Retina (tissue), 1 donor: ENCODE results near the gene SCAPER.
"Not testable (repeated sequence)": the region's sequence is repeated elsewhere in the genome, so short reads cannot be mapped to it uniquely, and the experiment has no call there.

Experiments used
- DNase-seq: peaks from one replicate; pipeline ENCODE4 v3.0.0-alpha.2; 2016

Gene SCAPER

DNA sequence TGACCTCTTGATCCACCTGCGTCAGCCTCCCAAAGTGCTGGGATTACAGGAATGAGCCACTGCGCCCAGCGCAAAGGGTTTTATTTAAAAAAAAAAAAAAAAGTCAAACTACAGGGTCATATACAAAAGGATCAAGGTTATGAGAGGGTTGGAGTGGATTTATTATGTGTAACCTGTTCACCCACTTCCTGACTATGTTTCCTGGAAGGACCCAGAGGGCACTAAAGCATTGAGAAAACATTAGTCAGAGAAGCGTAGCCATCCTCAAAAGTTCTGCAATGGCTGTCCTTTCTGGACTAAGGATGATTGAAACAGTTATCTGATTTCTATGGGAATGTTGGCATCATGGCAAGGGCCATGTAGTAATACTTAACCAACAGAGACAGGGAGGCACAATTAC is 7.3 kb upstream of the SCAPER start:
- DNase-seq = no peak

GRCh38 chr15:76905855-76906254 is 715 bp upstream of the SCAPER start:
- DNase-seq = no peak

DNA sequence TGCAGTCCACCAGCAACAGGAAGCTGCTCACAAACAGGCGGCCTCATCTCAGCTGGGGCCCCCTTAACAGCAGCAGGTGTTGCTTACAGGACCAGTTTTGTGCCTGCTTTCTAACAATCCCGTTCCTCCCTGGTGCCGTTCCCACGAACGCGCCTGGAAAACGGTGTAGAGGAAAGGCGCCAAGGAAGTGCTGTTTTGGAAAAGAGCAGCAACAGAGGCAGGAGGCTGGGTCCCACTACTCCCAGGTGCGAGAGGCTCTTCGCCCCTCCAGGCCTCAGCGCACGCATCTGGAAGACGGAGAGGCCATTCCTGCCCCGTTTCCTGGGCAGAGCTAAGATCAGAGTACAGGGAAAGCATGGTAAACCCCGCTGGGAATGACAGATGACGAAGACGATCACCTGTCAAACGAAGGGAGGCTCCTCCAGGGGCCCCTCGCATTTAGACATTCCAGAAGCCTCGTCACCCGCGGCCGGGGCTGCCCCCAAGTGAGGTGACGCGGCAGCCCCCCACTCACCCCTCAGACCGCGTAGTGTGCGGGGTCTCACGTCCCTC is 603 bp downstream of the SCAPER start:
- peak; percentile 81 for DNase-seq

GRCh38 chr15:76903251-76903681 is 1.9 kb downstream of the SCAPER start:
- peak; percentile 34 for DNase-seq

DNA sequence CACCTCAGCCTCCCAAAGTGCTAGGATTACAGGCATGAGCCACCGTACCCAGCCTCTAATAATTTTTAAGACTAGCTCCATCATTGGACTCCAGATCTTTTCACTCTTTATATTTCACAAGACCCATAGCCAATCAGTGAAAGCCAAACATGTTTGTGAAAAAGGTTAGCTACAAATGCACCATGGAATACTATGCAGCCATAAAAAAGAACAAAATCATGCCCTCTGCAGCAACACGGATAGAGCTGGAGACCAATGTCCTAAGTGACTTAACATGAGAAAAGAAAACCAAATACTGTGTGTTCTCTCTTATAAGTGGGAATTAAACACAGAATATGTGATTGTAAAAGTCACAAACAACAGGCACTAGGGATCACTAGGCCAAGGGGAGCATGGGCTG is 3.2 kb downstream of the SCAPER start:
- DNase-seq = no peak

DNA sequence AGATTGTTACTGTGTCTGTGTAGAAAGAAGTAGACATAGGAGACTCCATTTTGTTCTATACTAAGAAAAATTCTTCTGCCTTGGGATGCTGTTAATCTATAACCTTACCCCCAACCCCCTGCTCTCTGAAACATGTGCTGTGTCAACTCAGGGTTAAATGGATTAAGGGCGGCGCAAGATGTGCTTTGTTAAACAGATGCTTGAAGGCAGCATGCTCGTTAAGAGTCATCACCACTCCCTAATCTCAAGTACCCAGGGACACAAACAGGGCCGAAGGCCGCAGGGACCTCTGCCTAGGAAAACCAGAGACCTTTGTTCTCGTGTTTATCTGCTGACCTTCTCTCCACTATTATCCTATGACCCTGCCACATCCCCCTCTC is 5.2 kb downstream of the SCAPER start:
- DNase-seq = not testable (repeated sequence)

DNA sequence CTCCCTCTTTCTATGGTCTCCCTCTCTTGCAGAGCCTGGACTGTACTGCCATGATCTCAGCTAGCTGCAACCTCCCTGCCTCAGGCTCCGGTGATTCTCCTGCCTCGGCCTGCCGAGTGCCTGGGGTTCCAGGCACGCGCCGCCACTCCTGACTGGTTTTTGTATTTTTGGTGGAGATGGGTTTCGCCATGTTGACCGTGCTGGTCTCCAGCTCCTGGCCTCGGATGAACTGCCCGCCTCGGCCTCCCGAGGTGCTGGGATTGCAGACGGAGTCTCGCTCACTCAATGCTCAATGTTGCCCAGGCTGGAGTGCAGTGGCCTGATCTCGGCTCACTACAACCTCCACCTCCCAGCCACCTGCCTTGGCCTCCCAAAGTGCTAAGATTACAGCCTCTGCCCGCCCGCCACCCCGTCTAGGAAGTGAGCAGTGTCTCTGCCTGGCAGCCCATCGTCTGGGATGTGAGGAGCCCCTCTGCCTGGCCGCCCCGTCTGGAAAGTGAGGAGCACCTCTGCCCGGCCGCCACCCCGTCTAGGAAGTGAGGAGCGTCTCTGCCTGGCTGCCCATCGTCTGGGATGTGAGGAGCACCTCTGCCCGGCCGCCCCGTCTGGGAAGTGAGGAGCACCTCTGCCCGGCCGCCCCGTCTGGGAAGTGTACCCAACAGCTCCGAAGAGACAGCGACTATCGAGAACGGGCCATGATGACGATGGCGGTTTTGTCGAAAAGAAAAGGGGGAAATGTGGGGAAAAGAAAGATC is 5.8 kb downstream of the SCAPER start:
- not testable (repeated sequence) for DNase-seq

GRCh38 chr15:76898102-76898501 is 7.0 kb downstream of the SCAPER start:
- no peak for DNase-seq

- DNase-seq = no peak
Measured at GRCh38 chr15:76894174-76894573, 11.0 kb downstream of the SCAPER start.

- not testable (repeated sequence) for DNase-seq
Measured at GRCh38 chr15:76892836-76893235, 12.3 kb downstream of the SCAPER start.

GRCh38 chr15:76887280-76888141 is 17.6 kb downstream of the SCAPER start:
- not testable (repeated sequence) for DNase-seq

GRCh38 chr15:76885212-76885611 is 19.9 kb downstream of the SCAPER start:
- DNase-seq = no peak

DNA sequence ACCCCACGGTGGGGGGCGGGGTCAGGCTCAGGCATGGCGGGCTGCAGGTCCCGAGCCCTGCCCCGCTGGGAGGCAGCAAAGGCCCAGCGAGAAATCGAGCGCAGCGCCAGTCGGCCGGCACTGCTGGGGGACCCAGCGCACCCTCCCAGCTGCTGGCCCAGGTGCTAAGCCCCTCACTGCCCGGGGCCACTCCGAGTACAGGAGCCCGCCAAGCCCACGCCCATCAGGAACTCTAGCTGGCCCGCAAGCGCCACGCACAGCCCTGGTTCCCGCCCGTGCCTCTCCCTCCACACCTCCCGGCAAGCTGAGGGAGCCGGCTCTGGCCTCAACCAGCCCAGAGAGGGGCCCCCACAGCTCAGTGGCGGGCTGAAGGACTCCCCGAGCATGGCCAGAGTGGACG is 29.2 kb downstream of the SCAPER start:
- no peak for DNase-seq

DNA sequence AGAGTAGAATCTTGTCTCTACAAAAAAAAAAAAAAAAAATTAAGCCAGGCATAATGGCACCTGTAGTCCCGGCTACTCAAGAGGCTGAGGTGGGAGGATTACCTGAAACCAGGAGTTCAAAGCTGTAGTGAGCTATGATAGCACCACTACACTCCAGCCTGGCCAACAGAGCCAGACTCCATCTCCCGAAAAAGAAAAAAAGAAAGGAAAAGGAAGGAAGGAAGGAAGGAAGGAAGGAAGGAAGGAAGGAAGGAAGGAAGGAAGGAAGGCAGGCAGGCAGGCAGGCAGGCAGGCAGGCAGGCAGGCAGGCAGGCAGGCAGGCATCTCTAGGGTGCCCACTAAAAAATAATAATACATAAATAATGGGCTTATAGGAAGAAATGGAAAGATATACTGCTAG is 32.1 kb downstream of the SCAPER start:
- not testable (repeated sequence) for DNase-seq

GRCh38 chr15:76871930-76872329 is 33.2 kb downstream of the SCAPER start:
- DNase-seq = no peak

DNA sequence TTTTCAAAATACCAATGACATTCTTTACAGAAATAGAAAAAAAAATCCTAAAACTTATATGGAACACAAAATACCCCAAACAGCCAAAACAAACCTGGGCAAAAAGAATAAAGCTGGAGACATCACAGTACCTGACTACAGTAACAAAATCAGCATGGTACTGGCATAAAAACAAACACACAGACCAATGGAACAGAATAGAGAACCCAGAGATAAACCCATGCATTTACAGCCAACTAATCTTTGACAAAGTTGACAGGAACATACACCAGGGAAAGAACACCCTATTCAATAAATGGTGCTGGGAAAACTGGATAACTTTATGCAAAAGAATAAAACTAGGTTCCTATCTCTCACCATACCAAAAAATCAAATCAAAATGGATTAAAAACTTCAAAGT is 36.4 kb downstream of the SCAPER start:
- no peak for DNase-seq

DNA sequence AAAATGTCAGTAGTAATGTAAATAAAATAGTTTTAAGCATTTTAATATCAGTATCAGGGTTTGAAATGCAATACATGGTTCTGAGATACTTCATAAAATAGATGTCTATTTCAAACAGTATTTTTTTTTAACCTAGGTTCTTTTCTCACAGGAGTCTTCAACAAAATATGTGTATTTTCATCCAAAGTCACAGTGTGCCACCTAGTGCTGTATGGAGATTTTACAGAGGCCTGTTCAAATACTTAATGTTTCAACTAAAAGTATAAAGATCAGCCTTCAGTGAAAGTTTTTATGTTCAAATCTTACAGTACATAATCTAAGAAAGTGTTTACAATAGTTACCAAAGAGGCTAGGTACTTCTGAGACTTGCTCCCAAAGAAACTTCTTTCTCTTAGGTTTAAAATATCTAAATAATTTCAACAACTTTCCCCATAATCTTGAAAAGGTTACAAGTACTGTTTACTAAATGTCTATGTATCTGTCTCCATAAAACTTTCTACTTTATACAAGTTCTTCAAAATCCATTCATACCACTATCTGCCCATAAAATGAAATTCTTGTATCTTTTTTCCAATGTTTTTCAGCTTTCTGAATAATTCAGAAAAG is 38.3 kb downstream of the SCAPER start:
- DNase-seq = no peak

DNA sequence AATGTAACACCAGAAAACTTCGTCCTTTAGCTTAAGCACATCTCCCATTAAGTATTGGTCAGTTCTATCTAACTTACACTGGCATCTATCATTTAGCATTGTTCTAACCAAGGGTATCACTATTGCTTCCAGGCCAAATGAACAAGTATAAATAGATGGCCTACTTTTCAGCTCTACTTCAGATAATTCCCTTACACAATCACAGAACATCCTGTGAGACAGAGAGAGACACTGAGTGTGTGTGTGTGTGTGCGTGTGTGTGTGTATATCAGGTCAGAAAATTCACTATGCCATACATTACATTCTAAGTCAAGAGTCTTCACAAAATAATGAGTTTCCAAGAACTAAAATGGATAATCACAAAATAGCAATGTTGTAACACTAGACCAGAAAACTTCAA is 39.1 kb downstream of the SCAPER start:
- no peak for DNase-seq

- no peak for DNase-seq
Measured at GRCh38 chr15:76865548-76865991, 39.6 kb downstream of the SCAPER start.

GRCh38 chr15:76864586-76864985 is 40.6 kb downstream of the SCAPER start:
- no peak for DNase-seq

DNA sequence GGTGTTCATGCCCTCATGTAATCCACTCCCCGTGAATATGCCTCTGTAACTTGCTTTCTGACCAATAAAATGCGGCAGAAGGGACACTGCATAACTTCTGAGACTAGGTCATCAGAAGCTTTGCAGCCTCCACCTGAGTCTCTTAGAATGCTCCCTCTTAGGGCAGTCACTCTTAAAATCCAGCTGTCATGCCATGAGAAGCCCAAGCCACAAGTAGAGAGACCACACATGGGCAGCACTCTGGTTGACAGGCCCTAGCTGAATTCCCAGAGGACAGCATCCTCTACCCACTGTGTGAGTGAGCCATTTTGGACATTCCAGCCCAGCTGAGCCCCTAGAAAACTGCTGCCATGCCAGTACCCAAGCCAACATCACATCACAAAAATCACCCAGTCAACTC is 41.4 kb downstream of the SCAPER start:
- DNase-seq = no peak

- DNase-seq = no peak
Measured at GRCh38 chr15:76863123-76863522, 42.0 kb downstream of the SCAPER start.

DNA sequence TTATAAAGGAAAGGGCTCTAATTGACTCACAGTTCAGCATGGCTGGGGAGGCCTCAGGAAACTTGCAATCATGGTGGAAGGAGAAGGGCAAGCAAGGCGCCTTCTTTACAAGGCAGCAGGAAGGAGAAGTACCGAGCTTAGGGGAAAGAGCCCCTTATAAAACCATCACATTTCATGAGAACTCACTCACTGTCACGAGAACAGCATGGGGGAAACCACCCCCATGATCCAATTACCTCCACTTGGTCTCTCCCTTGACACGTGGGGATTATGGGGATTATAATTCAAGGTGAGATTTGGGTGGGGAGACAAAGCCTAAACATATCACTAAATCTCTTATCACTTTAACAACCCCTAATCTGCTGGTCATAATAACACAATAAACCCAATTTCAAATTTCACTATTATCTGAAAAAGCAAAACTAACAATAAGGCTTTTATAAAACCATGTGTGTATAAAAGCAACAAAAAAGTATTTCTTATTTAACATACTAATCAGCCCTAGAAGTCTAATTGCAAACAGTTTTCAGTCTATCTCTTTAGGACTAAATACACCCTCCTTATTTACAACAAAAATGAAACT is 43.2 kb downstream of the SCAPER start:
- DNase-seq = no peak
